GM21367 (cell line): ENCODE data around the gene CCZ1B.
"Not testable (repeated sequence)": the region's sequence is repeated elsewhere in the genome, so short reads cannot be mapped to it uniquely, and the experiment has no call there.

ENCODE experiments used
- ATAC-seq: cut with Tn5 transposase; IDR thresholded peaks from one replicate; pipeline ENCODE4 v1.9.1; 2021; ENCODE audit not compliant: unreplicated experiment

The CCZ1B gene

DNA sequence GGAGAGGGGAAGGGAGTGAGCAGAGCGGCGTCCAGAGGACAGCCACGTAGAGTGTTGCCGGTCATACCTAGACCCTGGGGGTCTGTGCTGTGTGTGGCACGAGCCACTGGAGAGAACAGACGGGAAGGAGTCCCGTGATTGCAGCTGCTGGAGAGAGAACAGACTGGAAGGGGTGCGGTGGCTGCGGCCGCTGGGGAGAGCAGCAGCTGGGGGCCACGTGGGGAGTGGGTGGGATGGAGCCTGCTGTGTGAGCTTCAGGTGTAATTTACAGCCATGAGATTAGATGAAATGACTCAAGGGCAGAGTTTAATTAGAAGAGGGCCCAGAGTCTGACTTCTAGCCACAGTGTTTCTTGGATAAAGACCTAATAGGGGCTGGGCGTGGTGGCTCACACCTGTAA lies 76.7 kb downstream of the CCZ1B start:
- not testable (repeated sequence) for ATAC-seq
